Ramos (cell line): ENCODE data around the gene COMMD7.
"Not testable (repeated sequence)": the region's sequence is repeated elsewhere in the genome, so short reads cannot be mapped to it uniquely, and the experiment has no call there.

Experiments used
- in situ Hi-C: fragments of 300-500 bp; cut with MboI; formaldehyde crosslinking; loops from one replicate; pipeline ENCODE4 v1.14.3; 2022; ENCODE audit warnings: low sequenced_read_pairs; ENCODE audit not compliant: unreplicated experiment

Gene COMMD7

DNA sequence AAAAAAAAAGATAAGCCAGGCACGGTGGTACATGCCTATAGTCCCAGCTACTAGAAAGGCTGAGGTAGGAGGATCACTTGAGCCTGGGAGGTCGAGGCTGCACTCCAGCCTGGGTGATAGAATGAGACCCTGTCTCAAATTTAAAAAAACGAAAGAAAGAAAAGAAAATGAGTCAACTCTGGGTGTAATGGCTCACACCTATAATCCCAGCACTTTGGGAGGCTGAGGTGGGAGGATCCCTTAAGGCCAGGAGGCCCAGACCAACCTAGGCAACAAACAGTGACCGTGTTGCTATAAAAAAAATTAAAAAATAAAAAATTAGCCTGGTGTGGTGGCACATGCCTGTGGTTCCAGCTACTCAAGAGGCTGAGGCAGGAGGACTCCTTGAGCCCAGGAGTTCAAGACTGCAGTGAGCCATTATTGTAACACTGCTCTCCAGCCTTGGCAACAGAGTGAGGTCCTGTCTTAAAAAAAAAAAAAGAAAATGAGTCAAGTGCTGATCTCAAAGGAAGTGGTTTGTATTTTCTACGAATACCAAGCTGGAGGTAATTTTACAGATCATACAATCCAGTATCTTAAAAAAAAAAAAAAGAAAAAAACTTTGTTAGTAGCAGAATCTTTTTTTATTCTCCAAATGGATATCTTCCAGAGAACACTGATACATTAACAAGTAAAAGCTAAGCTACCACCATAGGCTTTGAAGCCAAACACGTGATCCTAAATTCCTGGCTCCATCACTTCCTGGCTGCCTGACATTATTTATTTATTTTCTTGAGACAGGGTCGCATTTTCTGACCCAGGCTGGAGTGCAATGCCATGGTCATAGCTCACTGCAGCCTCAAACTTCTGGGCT, 5.7 kb downstream of the COMMD7 start:
- in situ Hi-C loops: no loop called here

DNA sequence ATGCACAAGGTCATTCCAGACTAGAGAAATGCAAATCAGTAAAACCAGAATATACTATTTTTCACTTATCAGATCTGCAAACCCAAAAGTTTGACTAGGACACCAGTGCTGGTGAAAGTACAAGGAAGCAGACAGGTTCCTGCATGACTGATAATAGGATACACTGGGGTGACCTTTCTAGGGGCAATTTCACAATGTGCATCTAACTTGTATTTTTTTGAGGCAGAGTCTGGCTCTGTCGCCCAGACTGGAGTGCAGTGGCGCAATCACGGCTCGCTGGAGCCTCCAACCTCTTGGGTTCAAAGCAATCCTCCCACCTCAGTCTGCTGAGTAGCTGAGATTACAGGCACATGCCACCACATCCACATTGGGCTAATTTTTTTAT, 11.4 kb downstream of the COMMD7 start:
- in situ Hi-C loops: no loop called here

DNA sequence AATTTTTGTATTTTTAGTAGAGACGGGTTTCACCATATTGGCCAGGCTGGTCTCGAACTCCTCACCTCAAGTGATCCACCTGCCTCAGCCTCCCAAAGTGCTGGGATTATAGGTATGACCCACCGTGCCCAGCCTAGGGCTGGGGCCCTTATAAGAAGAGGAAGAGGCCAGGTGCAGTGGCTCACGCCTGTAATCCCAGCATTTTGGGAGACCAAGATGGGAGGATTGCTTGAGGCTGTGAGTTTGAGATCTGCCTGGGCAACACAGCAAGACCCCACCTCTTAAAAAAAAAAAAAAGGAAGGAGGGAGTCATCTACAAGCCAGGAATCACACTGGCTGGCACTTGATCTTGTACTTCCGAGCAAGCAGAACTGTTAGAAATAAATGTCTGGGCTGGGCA, 13.9 kb downstream of the COMMD7 start:
- in situ Hi-C loops: not testable (repeated sequence)

DNA sequence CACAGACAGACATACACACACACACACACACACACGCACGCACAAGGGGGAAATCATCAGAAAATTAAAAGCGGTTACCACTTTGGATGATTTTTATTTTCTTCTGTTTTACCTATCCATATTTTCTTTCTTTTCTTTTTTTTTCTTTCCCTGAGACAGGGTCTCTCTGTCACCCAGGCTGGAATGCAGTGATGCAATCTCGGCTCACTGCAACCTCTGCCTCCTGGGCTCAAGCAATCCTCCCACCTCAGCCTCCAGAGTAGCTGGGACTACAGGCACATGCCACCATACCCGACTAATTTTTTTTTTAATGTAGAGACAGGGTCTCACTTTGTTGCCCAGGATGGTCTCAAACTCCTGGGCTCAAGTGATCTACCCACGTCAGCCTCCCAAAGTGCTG, 14.8 kb downstream of the COMMD7 start:
- in situ Hi-C loops: not testable (repeated sequence)

DNA sequence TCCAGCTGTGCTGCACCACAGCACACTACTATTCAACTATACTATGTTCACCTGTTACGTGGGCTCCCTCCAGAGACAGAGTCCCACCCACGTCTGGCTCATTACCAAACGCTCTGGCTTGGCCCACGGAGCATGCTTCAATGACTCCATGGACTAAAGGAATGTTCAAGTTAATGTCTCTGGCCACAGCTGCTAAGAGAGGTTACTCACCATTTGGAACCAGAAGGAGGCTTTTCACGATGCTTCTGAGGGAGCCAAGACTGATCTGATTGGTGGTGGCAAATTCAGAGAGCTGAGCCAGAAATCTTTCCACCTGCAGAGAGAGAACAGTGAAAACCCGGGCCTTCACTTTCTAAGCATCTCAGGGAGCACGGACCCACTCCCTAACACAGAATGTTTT, 15.6 kb downstream of the COMMD7 start:
- in situ Hi-C loops: no loop called here

DNA sequence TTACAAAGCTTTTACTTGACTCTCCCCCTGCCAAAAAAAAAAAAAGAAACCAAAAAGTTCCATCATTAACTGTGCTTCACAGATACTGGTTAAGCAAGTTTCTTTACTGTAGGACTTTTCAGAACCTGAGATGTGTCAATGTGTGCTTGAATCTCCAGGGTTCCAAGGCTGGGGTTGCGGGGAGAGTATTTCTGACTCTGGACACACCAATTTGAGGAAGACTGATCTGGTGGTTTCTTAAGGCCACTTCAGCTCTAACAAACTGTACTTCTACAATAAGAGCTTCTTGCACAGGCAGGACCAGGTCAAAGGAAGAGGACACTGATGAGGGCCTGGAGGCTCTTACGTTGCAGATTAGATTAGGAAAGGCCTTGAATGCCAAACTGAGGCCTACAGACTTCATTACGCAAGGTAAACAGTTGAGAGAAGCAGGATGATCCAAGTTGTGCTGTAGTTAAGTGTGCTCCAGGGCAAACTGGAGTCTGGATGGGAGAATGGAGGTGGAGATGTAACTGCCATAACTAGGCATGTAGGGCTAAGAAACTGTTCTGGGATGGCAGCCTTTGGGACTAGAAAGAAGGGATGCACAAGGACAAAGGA, 24.4 kb downstream of the COMMD7 start:
- in situ Hi-C loops: no loop called here

DNA sequence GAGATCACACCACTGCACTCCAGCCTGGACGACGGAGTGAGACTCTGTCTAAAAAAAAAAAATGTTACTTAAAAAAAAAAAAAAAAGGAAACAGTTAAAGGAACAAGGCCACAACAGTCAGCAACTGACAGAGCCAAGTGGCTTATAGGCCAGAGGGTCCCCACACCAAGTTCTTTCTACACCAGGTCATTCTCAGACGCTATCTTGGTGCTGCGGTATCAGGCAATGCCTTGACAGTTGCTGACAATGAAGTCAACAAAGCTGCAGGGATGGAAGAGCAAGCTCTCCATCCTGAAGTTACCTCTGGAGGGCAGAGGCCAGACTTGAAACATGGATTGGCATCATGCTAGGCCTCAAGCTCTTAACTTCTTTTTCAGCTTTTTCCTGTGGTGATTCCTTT, 31.9 kb downstream of the COMMD7 start:
- in situ Hi-C loops: no loop called here

DNA sequence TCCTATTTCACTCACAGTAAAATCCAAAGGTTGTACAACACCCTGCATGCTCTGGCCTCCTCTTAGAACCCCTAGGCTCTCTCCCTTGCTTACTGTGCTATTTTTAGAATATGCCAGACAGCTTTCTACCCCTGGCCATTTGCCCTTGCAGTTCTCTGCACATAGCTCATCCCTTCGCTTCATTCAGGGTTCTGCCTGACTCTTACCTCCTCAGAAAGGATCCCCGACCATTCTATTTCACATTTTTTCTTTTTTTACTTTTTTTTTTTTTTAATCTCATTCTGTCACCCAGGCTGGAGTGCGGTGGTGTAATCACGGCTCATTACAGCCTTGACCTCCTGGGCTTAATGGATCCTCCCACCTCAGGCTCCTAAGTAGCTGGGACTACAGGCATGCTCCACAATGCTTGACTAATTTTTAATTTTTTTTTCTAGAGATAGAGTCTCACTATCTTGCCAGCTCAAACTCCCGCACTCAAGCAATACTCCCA, 33.6 kb downstream of the COMMD7 start:
- in situ Hi-C loops: no loop called here

DNA sequence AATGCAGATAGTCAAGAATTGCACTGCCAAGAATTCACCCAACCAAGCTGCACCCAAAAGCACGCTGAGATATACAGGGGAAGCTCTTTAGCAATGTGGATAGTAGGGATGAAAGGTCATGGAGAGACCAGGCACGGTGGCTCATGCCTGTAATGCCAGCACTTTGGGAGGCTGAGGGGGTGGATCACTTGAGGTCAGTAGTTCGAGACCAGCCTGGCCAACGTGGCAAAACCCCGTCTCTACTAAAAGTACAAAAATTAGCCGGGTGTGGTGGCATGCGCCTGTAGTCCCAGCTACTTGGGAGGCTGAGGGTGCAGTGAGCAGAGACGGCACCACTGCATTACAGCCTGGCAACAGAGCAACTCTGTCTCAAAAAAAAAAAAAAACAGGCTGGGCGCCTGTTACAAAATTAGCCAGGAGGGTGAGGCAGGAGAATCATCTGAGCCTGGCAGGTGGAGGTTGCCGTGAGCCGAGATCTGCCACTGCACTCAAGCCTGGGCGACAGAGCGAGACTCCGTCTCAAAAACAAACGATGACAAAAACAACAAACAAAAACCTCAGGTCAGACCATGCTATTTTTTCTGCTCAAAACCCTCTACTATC, 34.1 kb downstream of the COMMD7 start:
- in situ Hi-C loops: not testable (repeated sequence)

DNA sequence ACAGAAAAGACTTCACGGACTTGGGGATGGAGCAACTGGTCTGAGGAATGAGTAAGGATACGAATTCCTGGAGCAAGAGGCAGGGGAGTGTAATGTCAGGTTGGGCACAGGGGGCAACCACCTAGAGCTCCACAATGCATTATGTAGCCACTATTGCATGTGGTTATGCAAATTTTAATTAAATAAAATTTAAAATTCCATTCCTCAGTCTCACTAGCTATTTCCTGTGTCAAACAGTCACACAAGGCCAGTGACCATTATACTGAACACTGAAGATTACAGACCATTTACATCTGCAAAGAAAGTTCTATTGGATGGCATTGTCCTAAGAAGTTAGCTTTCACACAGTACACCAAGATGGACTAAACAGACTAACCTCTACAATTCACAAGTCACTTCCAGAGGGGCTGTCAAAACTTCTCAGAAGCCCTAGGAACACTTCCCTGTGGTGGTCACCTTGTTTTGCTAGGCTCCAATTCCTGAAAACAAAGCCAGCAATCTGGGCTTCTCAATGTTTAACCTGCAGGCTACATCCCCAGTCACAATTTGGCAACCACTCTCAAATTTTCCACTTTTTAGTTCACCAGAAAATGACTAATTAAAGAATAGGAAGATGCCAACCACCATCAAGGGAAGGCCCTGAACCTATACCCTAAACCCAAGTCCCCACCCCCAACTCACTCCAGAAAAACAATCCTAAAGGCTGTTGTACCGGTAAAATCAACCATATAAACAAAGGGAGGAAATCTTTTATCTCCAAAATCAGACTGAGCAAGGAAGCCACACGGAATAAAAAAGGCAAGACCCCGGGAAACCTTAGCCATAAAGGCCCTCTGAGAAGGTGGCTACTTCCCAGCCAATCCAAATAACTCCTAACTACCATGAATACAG, 35.3 kb downstream of the COMMD7 start:
- in situ Hi-C loops: no loop called here

DNA sequence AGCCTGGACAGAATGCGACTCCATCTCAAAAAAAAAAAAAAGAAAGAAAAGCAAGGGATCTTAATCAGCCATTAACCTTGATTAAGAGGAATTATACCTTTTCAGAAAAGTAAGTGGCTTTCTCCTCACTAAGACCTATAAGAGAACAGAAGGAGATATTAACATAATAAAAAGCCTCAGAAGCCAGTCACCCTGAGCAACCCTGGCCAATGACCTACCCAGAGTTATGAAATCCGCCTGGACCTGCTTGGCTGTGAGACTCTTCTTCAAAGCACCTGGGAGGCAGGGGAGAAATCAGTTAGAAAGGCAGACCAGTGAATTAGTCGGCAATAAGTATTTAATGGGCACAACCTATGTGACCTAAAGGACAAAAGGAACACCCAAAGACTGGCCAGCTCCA, 36.8 kb downstream of the COMMD7 start:
- in situ Hi-C loops: no loop called here

DNA sequence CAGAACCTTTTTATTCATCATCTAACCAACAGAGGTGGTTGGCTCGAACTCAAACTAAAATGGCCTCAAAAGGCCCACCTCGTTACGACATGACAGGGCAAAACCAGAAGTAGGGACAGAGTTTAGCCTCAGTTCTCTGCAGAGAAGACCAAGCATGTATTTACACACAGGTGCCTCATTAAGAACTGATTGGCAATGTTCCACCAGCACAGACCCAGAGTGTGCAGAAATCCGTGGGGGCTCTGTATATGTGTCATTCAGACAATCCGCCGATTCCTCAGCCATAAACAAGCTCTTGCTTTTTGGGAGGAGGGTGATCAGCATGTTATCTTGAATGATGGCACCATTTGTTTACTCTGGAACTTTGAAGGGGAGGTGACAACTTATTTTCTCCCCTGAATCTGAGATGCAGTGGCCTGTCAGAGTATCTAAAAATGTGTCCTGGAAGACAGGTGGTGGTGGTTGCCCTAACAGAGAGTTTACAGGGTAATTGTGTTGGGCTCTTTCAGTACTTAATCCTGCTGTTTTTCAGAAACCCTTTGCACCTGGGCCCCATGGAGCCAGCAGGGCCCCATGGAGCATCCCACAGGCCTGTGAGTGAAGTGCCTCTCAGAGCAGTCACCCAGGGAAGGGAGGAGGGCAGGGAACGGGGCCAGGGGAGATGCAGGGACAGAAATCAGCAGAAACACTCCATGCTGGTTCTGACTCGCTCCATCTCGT, 40.4 kb downstream of the COMMD7 start:
- in situ Hi-C loops: no loop called here

DNA sequence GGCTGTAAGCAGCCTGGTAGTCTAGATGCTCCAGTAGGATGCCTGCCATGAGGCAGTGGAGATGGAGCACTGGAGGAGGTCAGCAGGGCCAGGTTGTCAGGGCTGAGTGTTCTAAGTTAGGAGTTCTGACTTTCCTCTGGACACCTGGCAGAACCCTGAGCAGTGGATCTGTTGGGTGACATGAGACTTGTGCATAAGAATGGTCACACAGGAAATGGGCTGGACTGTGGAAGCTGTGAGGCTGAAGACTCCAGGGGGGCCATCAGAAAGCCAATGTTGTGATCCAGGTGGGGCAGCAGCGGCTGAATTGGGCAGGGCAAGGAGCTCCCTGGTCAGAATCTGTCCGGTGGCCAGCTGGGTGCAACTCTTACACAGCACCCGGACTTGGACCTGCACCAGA, 45.7 kb downstream of the COMMD7 start:
- in situ Hi-C loops: no loop called here

DNA sequence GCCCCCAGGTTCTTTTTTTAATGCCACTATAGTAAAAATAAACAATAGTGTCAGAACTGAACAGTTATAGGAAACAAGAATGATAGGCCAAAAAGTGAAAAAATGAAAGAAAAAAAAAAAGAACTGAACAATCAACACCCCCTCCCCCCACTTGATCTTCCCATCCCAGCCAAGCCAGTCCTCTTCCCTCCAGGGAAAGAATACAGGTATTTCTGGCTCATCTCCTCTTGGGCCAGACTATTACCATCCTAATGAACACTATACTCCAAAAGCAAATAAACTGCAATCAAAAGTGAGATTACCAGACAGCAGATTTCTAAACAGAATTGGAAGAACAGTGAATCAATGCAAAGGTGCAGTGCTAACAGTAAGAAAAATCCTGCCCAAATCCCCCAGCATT, 48.2 kb downstream of the COMMD7 start:
- in situ Hi-C loops: no loop called here

DNA sequence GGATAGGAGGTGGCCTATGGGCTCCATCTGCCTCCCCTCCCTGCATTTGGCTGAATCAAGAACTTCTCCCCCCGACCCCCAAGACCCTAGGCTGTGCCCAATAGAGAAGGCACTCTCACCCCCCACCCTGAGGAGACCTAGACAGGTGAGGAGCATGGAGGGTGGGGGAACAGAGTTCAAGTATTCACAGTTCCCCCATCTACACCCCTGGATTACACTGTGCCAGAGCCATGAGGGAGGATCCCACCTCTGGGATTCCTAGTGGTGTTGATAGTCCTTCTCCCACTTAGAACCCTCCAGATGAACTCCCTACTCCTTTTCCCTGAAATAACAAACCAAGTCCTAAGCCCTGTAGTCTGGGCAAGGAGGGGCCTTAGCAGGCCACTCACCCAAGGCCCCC, 54.3 kb downstream of the COMMD7 start:
- in situ Hi-C loops: not testable (repeated sequence)

DNA sequence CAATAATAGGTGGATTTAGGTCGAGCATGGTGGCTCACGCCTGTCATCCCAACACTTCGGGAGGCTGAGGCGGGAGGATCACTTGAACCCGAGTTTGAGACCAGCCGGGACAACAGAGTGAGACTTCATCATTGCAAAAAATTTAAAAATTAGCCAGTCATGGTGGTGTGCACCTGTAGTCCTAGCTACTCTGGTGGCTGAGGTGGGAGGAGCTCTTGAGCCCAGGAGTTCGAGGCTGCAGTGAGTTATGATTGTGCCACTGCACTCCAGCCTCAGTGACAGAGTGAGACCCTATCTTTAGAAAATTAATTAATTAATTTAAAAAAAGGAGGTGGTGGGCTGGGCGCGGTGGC, 56.1 kb downstream of the COMMD7 start:
- in situ Hi-C loops: no loop called here

DNA sequence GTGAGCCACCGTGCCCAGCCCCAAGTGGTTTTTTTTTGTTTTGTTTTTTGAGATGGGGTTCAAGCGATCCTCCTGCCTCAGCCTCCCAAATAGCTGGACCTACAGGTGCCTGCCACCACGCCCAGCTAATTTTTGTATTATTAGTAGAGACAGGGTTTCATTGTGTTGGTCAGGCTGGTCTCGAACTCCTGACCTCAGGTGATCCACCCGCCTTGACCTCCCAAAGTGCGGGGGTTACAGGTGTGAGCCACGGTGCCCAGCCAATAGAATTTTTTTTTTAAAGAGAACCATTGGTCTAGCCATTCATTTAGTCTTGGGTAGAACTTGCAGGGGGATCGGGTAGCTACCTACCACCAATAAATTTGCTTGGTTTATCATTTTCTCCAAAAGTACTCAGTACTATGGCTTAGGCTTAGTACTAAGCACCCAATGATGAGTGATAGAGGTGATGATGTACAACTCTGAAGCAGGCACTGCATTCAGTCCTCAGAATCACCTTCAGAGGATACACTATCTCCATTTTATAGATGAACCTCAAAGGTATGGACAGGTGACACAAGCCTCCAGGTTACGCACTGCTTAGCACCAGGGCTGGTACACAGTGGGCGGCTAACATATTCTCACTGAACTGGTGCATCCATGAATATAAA, 56.6 kb downstream of the COMMD7 start:
- in situ Hi-C loops: no loop called here

DNA sequence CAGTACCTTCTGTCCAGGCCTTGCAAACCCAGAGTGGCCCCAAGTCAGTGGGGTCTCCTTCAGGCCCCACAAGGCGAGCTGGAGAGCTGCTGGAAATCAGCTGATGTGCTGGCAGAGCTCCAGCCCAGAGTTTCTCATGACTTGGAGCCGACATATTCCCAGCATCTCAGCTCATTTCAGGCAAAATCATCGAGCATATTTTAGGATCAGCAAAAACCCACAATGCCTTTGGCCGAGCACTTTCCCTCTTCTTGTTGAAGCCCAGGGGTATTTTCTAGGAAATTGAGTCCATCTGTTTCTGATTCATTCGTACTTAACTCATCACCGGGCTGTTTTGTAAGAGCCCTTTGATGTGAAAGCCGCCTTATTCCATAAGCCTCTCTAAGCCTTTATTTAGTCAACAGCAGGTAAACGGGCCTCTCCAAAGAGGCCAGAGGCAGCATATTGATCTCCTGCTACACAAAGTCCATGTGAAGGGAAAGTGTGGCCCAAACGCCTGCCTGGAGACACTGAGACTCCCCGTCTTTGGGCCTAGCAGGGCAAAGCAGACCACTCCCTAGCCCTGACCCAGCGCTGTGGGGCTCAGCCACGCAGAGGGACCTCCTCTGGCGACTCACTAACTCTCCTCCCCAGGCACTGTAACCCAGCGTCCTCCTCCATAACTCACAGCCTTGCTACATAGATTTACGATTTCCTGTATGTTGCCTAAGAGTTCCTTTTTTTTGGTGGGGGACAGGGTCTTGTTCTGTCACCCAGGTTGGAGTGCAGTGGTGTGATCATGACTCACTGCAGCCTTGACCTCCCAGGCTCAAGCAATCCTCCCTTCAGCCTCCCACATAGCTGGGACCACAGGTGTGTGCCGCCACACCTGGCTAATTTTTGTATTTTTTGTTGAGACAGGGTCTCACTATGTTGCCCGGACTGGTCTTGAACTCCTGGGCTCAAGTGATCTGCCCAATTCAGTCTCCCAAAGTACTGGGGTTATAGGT, 57.4 kb downstream of the COMMD7 start:
- in situ Hi-C loops: no loop called here
